ENCODE results near the gene WNK2. TPM values are rescaled to one million over a fixed set of nuclear protein-coding genes. Genes with fewer than 3 reads are reported as not detected.
"Not testable (repeated sequence)": the region's sequence is repeated elsewhere in the genome, so short reads cannot be mapped to it uniquely, and the experiment has no call there.

WNK2 gene
- total RNA-seq, 1 experiment from 2014 or later = 0.07 TPM

GRCh38 chr9:93247892-93248291, 64.0 kb downstream of the WNK2 start:
- no peak overlapping the region for H3K27ac Mint-ChIP-seq (ENCODE audit: low read depth, unreplicated experiment)
- POLR2A ChIA-PET = no interaction called here
- intact Hi-C loops (cut with micrococcal nuclease) = no loop called here
- H3K9me3 Mint-ChIP-seq (ENCODE audit: unreplicated experiment) = no peaks in the 10 kb centered on the region
- no peak overlapping the region for H3K4me3 Mint-ChIP-seq (ENCODE audit: unreplicated experiment)
- no peaks in the 10 kb centered on the region for H3K27me3 Mint-ChIP-seq (ENCODE audit: insufficient read depth, unreplicated experiment)
- no peaks in the 10 kb centered on the region for H3K36me3 Mint-ChIP-seq (ENCODE audit: insufficient read depth, unreplicated experiment)
- DNase-seq (ENCODE audit: unreplicated experiment) = no peak
- H3K4me1 Mint-ChIP-seq (ENCODE audit: insufficient read depth, unreplicated experiment) = no peaks in the 10 kb centered on the region
- TF ChIP-seq CTCF (IDR thresholded peaks at IDR 0.05; ENCODE audit: unreplicated experiment) = no peak
- CTCF ChIA-PET = no interaction called here
- BruUV-seq (replicated peaks) = no TSS peak

GRCh38 chr9:93248386-93249040, 64.6 kb downstream of the WNK2 start:
- no peak for TF ChIP-seq CTCF (IDR thresholded peaks at IDR 0.05; ENCODE audit: unreplicated experiment)
- Mint-ChIP-seq H3K4me3 (ENCODE audit: unreplicated experiment) (no peak overlapping the region), H3K27ac (ENCODE audit: low read depth, unreplicated experiment) (no peak overlapping the region), H3K27me3 (ENCODE audit: insufficient read depth, unreplicated experiment) (no peaks in the 10 kb centered on the region), H3K4me1 (ENCODE audit: insufficient read depth, unreplicated experiment) (no peaks in the 10 kb centered on the region), H3K36me3 (ENCODE audit: insufficient read depth, unreplicated experiment) (peaks cover 6% of the 10 kb centered on the region), H3K9me3 (ENCODE audit: unreplicated experiment) (no peaks in the 10 kb centered on the region)
- DNase-seq (ENCODE audit: unreplicated experiment) = no peak
- ChIA-PET CTCF (no interaction called here), POLR2A (no interaction called here)
- intact Hi-C loops (cut with micrococcal nuclease) = no loop called here
- BruUV-seq (replicated peaks) = no TSS peak

GRCh38 chr9:93250185-93250584, 66.2 kb downstream of the WNK2 start:
- H3K36me3 Mint-ChIP-seq (ENCODE audit: insufficient read depth, unreplicated experiment) = peaks cover 6% of the 10 kb centered on the region
- H3K9me3 Mint-ChIP-seq (ENCODE audit: unreplicated experiment) = no peaks in the 10 kb centered on the region
- TF ChIP-seq CTCF (IDR thresholded peaks at IDR 0.05; ENCODE audit: unreplicated experiment) = no peak
- H3K27ac Mint-ChIP-seq (ENCODE audit: low read depth, unreplicated experiment) = no peak overlapping the region
- intact Hi-C loops (cut with micrococcal nuclease) = no loop called here
- BruUV-seq (replicated peaks) = no TSS peak
- ChIA-PET POLR2A (no interaction called here), CTCF (no interaction called here)
- H3K4me1 Mint-ChIP-seq (ENCODE audit: insufficient read depth, unreplicated experiment) = no peaks in the 10 kb centered on the region
- no peak for DNase-seq (ENCODE audit: unreplicated experiment)
- no peak overlapping the region for H3K4me3 Mint-ChIP-seq (ENCODE audit: unreplicated experiment)
- no peaks in the 10 kb centered on the region for H3K27me3 Mint-ChIP-seq (ENCODE audit: insufficient read depth, unreplicated experiment)

- CTCF ChIA-PET = interaction anchor here (0.6 kb wide), 1 partner anchor 1592 kb away, joined by 3 read pairs; no protein-coding TSS in a partner anchor
- H3K4me3 Mint-ChIP-seq (ENCODE audit: unreplicated experiment); H3K4me1 Mint-ChIP-seq (ENCODE audit: insufficient read depth, unreplicated experiment); H3K36me3 Mint-ChIP-seq (ENCODE audit: insufficient read depth, unreplicated experiment); BruUV-seq (replicated peaks); DNase-seq (ENCODE audit: unreplicated experiment); H3K27me3 Mint-ChIP-seq (ENCODE audit: insufficient read depth, unreplicated experiment); H3K9me3 Mint-ChIP-seq (ENCODE audit: unreplicated experiment); intact Hi-C loops (cut with micrococcal nuclease); H3K27ac Mint-ChIP-seq (ENCODE audit: low read depth, unreplicated experiment); POLR2A ChIA-PET: not testable (repeated sequence)
Observed at GRCh38 chr9:93251309-93251708, 67.4 kb downstream of the WNK2 start.

Data from MCF 10A (cell line).